Activated B cell treated with CpG ODN at 0.5 μM for 24 hours (primary cell): Measurements from ENCODE around the gene EIF2A. TPM values are rescaled to one million over a fixed set of nuclear protein-coding genes. Genes with fewer than 3 reads are reported as not detected.

ENCODE experiments used
- ATAC-seq: fragments of 200-7000 bp; cut with Tn5 transposase; one replicate; pipeline ENCODE4 v1.10.0; 2021; ENCODE audit warnings: low read depth, mild to moderate bottlenecking, moderate library complexity
- CTCF ChIA-PET: fragments of 350-600 bp; sonication (Branson Sonifier 250); formaldehyde crosslinking; loops from one replicate; lab custom pipeline; 2021; ENCODE audit warnings: antibody characterized with exemption; lab: Charles Lee
- POLR2A ChIA-PET: fragments of 350-600 bp; sonication (Branson Sonifier 250); formaldehyde crosslinking; loops from one replicate; lab custom pipeline; 2021; ENCODE audit warnings: antibody characterized with exemption; lab: Charles Lee
- DNase-seq: peaks from one replicate; pipeline ENCODE4 v3.0.0; 2022
- H3K27ac Mint-ChIP-seq: one replicate; pipeline ENCODE4 v1.8.0; 2020; ENCODE audit warnings: mixed read lengths
- H3K27me3 Mint-ChIP-seq: one replicate; pipeline ENCODE4 v1.8.0; 2021; ENCODE audit warnings: mixed read lengths
- H3K36me3 Mint-ChIP-seq: one replicate; pipeline ENCODE4 v1.8.0; 2021; ENCODE audit warnings: low read depth, mixed read lengths
- H3K4me1 Mint-ChIP-seq: one replicate; pipeline ENCODE4 v1.8.0; 2021; ENCODE audit warnings: mixed read lengths
- H3K4me3 Mint-ChIP-seq: one replicate; pipeline ENCODE4 v1.8.0; 2020; ENCODE audit warnings: mild to moderate bottlenecking, mixed read lengths
- H3K9me3 Mint-ChIP-seq: one replicate; pipeline ENCODE4 v1.8.0; 2020; ENCODE audit warnings: mixed read lengths
- intact Hi-C: fragments of 100-400 bp; cut with micrococcal nuclease; formaldehyde crosslinking; loops from one replicate; pipeline ENCODE4 v1.15.1; 2024
- total RNA-seq: library from RNA; stranded (reverse); gene quantifications from 2 replicates; pipeline ENCODE4 v1.2.3, GENCODE V29; 2022
- TF ChIP-seq, protein P1 (sequence below): fragments of 200-600 bp; IDR thresholded peaks from one replicate; pipeline ENCODE4 v1.8.0; 2022; ENCODE audit warnings: antibody characterized with exemption, mild to moderate bottlenecking

The EIF2A gene
- total RNA-seq, 1 donor from 2014 or later = 109 TPM

DNA sequence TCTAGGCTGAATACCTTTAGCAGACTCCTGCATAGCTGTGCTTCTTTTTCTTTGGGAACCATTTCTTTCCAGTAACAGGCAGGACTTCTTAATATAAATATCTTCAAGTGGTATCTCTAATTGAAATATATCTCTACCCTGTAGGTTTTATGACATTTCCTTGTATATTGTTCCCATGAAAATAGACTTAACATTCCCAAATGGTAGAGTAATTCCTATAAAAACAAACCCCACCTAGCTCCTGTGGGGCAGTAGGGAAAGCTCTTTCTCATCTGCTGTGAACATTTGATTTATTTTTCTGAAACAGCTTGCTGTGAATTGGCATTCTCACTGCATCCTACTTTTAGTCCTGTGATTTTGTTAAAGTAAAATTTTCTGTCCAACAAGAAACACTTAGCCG lies 77.4 kb downstream of the EIF2A start:
- Mint-ChIP-seq H3K4me3 (no peak overlapping the region), H3K27me3 (no peaks in the 10 kb centered on the region), H3K27ac (no peak overlapping the region), H3K36me3 (peaks cover 54% of the 10 kb centered on the region), H3K4me1 (peaks cover 21% of the 10 kb centered on the region), H3K9me3 (no peaks in the 10 kb centered on the region)
- ChIA-PET CTCF (no interaction called here), POLR2A (no interaction called here)
- ATAC-seq (no peak), DNase-seq (no peak)
- intact Hi-C loops = no loop called here
- TF ChIP-seq, protein P1, sequence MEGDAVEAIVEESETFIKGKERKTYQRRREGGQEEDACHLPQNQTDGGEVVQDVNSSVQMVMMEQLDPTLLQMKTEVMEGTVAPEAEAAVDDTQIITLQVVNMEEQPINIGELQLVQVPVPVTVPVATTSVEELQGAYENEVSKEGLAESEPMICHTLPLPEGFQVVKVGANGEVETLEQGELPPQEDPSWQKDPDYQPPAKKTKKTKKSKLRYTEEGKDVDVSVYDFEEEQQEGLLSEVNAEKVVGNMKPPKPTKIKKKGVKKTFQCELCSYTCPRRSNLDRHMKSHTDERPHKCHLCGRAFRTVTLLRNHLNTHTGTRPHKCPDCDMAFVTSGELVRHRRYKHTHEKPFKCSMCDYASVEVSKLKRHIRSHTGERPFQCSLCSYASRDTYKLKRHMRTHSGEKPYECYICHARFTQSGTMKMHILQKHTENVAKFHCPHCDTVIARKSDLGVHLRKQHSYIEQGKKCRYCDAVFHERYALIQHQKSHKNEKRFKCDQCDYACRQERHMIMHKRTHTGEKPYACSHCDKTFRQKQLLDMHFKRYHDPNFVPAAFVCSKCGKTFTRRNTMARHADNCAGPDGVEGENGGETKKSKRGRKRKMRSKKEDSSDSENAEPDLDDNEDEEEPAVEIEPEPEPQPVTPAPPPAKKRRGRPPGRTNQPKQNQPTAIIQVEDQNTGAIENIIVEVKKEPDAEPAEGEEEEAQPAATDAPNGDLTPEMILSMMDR = no peak

DNA sequence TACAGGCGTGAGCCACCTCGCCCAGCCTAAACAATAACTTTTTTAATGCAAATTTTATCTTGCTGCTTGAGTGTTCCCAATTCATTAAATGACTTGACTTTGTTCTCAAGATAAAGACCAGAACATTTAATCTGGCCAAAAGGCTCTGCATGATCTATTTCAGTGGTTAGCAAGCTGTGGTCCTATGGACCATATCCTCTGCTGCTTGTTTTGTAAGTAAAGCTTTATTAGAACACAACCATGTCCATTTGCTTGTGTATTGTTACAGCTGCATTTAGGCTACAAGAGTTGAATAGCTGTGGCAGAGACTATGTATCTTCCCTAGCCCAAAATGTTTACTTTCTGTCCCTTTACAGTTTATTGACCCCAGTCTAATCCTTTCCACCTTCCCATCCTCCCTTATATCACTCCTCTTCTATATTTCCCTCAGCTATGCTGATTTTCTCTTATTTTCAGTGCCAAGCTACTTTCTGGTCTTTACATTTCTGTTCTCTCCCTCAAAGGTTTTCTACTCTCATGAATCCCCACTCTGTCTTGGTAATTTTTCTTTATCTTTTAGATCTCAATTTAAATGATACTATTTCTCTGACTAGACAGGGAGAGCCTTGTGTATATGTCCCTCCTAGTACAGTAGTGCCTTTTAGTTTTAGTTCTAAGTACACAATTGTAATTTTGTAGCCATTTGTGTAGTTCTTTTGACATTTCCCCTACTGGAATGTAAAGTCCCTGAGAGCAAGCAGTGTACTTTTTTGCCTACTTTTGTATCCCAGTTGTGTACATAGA lies 79.8 kb downstream of the EIF2A start:
- ATAC-seq (no peak), DNase-seq (no peak)
- CTCF ChIA-PET = no interaction called here
- intact Hi-C loops = no loop called here
- Mint-ChIP-seq H3K27ac (no peak overlapping the region), H3K36me3 (peaks cover 59% of the 10 kb centered on the region), H3K4me1 (peaks cover 9% of the 10 kb centered on the region), H3K4me3 (no peak overlapping the region), H3K9me3 (no peaks in the 10 kb centered on the region), H3K27me3 (no peaks in the 10 kb centered on the region)
- POLR2A ChIA-PET = interaction anchor here (1.9 kb wide), 1 partner anchor 77 kb away, joined by 6 read pairs; the partner anchor contains the start of gene ERICH6
- TF ChIP-seq, protein P1 = no peak

DNA sequence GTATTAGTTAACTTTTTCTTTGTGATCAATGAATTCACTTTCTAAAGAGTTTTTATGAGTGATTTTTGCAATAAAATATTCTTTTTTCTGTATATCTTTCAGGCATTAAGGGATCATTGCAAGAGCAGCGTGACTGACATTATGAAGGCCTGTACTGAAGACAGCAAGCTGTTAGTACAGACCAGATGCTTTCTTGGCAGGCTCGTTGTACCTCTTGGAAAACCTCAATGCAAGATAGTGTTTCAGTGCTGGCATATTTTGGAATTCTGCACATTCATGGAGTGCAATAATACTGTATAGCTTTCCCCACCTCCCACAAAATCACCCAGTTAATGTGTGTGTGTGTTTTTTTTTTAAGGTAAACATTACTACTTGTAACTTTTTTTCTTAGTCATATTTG lies 81.0 kb downstream of the EIF2A start:
- Mint-ChIP-seq H3K4me1 (peaks cover 2% of the 10 kb centered on the region), H3K27me3 (no peaks in the 10 kb centered on the region), H3K27ac (no peak overlapping the region), H3K4me3 (no peak overlapping the region), H3K9me3 (no peaks in the 10 kb centered on the region), H3K36me3 (peaks cover 61% of the 10 kb centered on the region)
- DNase-seq (no peak), ATAC-seq (no peak)
- POLR2A ChIA-PET = no interaction called here
- CTCF ChIA-PET = no interaction called here
- intact Hi-C loops = no loop called here
- TF ChIP-seq, protein P1 = no peak

DNA sequence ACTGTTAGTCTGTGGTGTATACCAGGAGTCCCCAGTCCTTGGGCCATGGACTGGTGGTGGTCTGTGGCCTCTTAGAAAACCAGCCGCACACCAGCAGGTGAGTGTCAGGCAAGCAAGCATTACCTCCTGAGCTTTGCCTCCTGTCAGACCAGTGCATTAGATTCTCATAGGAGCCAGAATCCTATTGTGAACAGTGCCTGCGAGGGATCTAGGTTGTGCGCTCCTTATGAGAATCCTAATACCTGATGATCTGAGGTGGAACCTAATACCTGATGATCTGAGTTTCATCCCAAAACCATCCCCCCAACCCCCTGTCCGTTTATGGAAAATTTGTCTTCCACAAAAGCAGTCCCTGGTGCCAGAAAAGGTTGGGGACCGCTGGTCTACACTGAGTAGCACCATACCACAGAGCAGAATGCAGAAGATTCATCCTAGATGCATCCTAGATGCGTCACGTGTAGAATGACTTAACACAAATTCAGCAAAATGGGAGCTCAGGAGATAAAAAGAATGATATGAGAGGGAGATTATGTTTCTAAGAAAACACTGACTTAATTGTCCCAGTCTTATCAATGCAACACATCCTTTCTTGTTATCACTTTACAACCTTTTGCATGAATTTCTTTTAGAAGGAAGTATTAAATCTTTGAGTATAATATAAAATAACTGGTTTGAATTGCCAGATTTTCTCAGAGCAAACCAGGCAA lies 85.1 kb downstream of the EIF2A start:
- ATAC-seq (no peak), DNase-seq (no peak)
- intact Hi-C loops = no loop called here
- no peak overlapping the region for H3K4me3 Mint-ChIP-seq
- H3K9me3 Mint-ChIP-seq = no peaks in the 10 kb centered on the region
- TF ChIP-seq, protein P1 = no peak
- ChIA-PET CTCF (no interaction called here), POLR2A (no interaction called here)
- no peak overlapping the region for H3K27ac Mint-ChIP-seq
- peaks cover 18% of the 10 kb centered on the region for H3K4me1 Mint-ChIP-seq
- H3K27me3 Mint-ChIP-seq = no peaks in the 10 kb centered on the region
- peaks cover 35% of the 10 kb centered on the region for H3K36me3 Mint-ChIP-seq

DNA sequence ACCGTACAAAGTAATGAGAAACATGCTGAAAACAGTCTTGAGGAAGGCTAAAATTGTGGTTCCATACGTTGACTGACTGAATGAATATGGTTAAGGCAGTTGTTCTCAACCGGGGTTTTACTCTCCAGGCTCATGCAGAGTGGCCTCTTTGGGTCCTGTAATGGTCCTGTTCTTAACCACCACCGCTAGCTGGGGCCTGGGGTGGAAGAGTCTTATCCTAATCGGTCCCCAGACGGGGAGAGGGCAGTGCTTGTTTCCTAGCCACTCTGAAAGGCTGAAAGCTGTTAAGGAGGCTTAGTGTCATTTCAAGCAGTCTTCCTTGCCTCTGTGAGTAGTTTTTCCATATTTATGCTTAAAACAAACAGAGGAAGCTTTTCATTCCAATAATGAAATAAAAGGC lies 88.5 kb downstream of the EIF2A start:
- ChIA-PET POLR2A (interaction anchor here (0.5 to 1.2 kb wide), 3 partner anchors 37 to 1734 kb away, joined by 3 to 10 read pairs (median 5); no protein-coding TSS in a partner anchor), CTCF (no interaction called here)
- DNase-seq (no peak), ATAC-seq (no peak)
- no peaks in the 10 kb centered on the region for H3K9me3 Mint-ChIP-seq
- TF ChIP-seq, protein P1 = no peak
- intact Hi-C loops = no loop called here
- H3K27me3 Mint-ChIP-seq = no peaks in the 10 kb centered on the region
- peaks cover 18% of the 10 kb centered on the region for H3K4me1 Mint-ChIP-seq
- peaks cover 9% of the 10 kb centered on the region for H3K36me3 Mint-ChIP-seq
- H3K4me3 Mint-ChIP-seq = no peak overlapping the region
- no peak overlapping the region for H3K27ac Mint-ChIP-seq
